ENCODE data around the gene KIAA0825. TPM values are rescaled to one million over a fixed set of nuclear protein-coding genes. Genes with fewer than 3 reads are reported as not detected.
"Not testable (repeated sequence)": the region's sequence is repeated elsewhere in the genome, so short reads cannot be mapped to it uniquely, and the experiment has no call there.

Gene KIAA0825
- total RNA-seq, 1 donor from 2014 or later, result 5.8 TPM

- no peaks in the 10 kb centered on the region for H3K27me3 Mint-ChIP-seq
- no peaks in the 10 kb centered on the region for H3K36me3 Mint-ChIP-seq (ENCODE audit: insufficient read depth)
- no peaks in the 10 kb centered on the region for H3K4me1 Mint-ChIP-seq (ENCODE audit: low read depth)
- no peak for TF ChIP-seq CTCF (IDR thresholded peaks at IDR 0.05; ENCODE audit: unreplicated experiment)
- no peak overlapping the region for H3K4me3 Mint-ChIP-seq (ENCODE audit: low read depth)
- H3K9me3 Mint-ChIP-seq (ENCODE audit: low read depth), result no peaks in the 10 kb centered on the region
- no peak overlapping the region for H3K27ac Mint-ChIP-seq
- no peak for DNase-seq (ENCODE audit: low spot score, unreplicated experiment)
These were observed 23.0 kb downstream of the KIAA0825 start for GRCh38 chr5:94595281-94595840.

GRCh38 chr5:94577466-94578245, 40.7 kb downstream of the KIAA0825 start:
- no peak for DNase-seq (ENCODE audit: low spot score, unreplicated experiment)
- no peaks in the 10 kb centered on the region for H3K36me3 Mint-ChIP-seq (ENCODE audit: insufficient read depth)
- H3K9me3 Mint-ChIP-seq (ENCODE audit: low read depth), result no peaks in the 10 kb centered on the region
- H3K4me3 Mint-ChIP-seq (ENCODE audit: low read depth), result no peak overlapping the region
- no peak for TF ChIP-seq CTCF (IDR thresholded peaks at IDR 0.05; ENCODE audit: unreplicated experiment)
- no peaks in the 10 kb centered on the region for H3K27me3 Mint-ChIP-seq
- no peak overlapping the region for H3K27ac Mint-ChIP-seq
- H3K4me1 Mint-ChIP-seq (ENCODE audit: low read depth), result no peaks in the 10 kb centered on the region

GRCh38 chr5:94575196-94575595, 43.2 kb downstream of the KIAA0825 start:
- Mint-ChIP-seq H3K9me3 (ENCODE audit: low read depth) (no peaks in the 10 kb centered on the region), H3K4me1 (ENCODE audit: low read depth) (no peaks in the 10 kb centered on the region), H3K36me3 (ENCODE audit: insufficient read depth) (no peaks in the 10 kb centered on the region), H3K4me3 (ENCODE audit: low read depth) (no peak overlapping the region), H3K27me3 (no peaks in the 10 kb centered on the region), H3K27ac (no peak overlapping the region)
- no peak for TF ChIP-seq CTCF (IDR thresholded peaks at IDR 0.05; ENCODE audit: unreplicated experiment)
- no peak for DNase-seq (ENCODE audit: low spot score, unreplicated experiment)

GRCh38 chr5:94573349-94573748, 45.1 kb downstream of the KIAA0825 start:
- H3K9me3 Mint-ChIP-seq (ENCODE audit: low read depth); H3K4me1 Mint-ChIP-seq (ENCODE audit: low read depth); H3K27me3 Mint-ChIP-seq; H3K4me3 Mint-ChIP-seq (ENCODE audit: low read depth); H3K36me3 Mint-ChIP-seq (ENCODE audit: insufficient read depth); H3K27ac Mint-ChIP-seq; DNase-seq (ENCODE audit: low spot score, unreplicated experiment): not testable (repeated sequence)

GRCh38 chr5:94571415-94571814, 47.0 kb downstream of the KIAA0825 start:
- H3K27ac Mint-ChIP-seq, result no peak overlapping the region
- no peak for DNase-seq (ENCODE audit: low spot score, unreplicated experiment)
- no peak for TF ChIP-seq CTCF (IDR thresholded peaks at IDR 0.05; ENCODE audit: unreplicated experiment)
- no peaks in the 10 kb centered on the region for H3K27me3 Mint-ChIP-seq
- H3K36me3 Mint-ChIP-seq (ENCODE audit: insufficient read depth), result no peaks in the 10 kb centered on the region
- H3K4me1 Mint-ChIP-seq (ENCODE audit: low read depth), result no peaks in the 10 kb centered on the region
- no peak overlapping the region for H3K4me3 Mint-ChIP-seq (ENCODE audit: low read depth)
- H3K9me3 Mint-ChIP-seq (ENCODE audit: low read depth), result no peaks in the 10 kb centered on the region

GRCh38 chr5:94564812-94565211, 53.6 kb downstream of the KIAA0825 start:
- Mint-ChIP-seq H3K9me3 (ENCODE audit: low read depth) (no peaks in the 10 kb centered on the region), H3K36me3 (ENCODE audit: insufficient read depth) (no peaks in the 10 kb centered on the region), H3K4me1 (ENCODE audit: low read depth) (no peaks in the 10 kb centered on the region), H3K27me3 (no peaks in the 10 kb centered on the region), H3K4me3 (ENCODE audit: low read depth) (no peak overlapping the region), H3K27ac (no peak overlapping the region)
- no peak for DNase-seq (ENCODE audit: low spot score, unreplicated experiment)
- TF ChIP-seq CTCF (IDR thresholded peaks at IDR 0.05; ENCODE audit: unreplicated experiment), result no peak

Data from progenitor cell of endocrine pancreas (in vitro differentiated cells).